ENCODE data around the gene DPPA4. TPM values are rescaled to one million over a fixed set of nuclear protein-coding genes. Genes with fewer than 3 reads are reported as not detected.
"Not testable (repeated sequence)": the region's sequence is repeated elsewhere in the genome, so short reads cannot be mapped to it uniquely, and the experiment has no call there.

DPPA4 gene, protein sequence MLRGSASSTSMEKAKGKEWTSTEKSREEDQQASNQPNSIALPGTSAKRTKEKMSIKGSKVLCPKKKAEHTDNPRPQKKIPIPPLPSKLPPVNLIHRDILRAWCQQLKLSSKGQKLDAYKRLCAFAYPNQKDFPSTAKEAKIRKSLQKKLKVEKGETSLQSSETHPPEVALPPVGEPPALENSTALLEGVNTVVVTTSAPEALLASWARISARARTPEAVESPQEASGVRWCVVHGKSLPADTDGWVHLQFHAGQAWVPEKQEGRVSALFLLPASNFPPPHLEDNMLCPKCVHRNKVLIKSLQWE
- not detected for total RNA-seq

DNA sequence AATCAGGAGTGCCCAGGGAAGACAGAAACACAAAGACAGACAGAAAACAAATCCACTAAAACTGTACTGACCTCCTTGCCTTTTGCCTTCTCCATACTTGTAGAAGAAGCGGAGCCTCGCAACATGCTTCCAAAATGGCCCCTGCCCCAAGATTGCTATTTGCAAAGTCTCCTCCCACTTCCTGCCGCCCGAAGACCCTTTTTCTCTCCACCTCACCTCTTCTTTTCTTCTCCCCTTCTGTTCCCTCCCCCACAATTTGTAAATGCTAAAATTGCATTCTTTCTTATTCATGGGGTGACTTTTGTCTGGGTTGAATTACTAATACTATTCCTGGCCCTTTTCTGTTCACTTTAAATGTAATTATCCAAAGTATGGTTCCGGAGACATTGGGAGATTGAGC is at the start of gene DPPA4:
Gene DPPA4 (minus strand): TSS at position 154 of the 400 bp plus-strand sequence. CDS start 29 bp downstream, at position 125.
- TF ChIP-seq, protein P1, sequence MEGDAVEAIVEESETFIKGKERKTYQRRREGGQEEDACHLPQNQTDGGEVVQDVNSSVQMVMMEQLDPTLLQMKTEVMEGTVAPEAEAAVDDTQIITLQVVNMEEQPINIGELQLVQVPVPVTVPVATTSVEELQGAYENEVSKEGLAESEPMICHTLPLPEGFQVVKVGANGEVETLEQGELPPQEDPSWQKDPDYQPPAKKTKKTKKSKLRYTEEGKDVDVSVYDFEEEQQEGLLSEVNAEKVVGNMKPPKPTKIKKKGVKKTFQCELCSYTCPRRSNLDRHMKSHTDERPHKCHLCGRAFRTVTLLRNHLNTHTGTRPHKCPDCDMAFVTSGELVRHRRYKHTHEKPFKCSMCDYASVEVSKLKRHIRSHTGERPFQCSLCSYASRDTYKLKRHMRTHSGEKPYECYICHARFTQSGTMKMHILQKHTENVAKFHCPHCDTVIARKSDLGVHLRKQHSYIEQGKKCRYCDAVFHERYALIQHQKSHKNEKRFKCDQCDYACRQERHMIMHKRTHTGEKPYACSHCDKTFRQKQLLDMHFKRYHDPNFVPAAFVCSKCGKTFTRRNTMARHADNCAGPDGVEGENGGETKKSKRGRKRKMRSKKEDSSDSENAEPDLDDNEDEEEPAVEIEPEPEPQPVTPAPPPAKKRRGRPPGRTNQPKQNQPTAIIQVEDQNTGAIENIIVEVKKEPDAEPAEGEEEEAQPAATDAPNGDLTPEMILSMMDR (IDR thresholded peaks at IDR 0.05): no peak
- Histone ChIP-seq H3K4me3 (peak within 1 kb of the TSS in 1 of 2 donors; percentile 30), H3K27ac (no peak within 1 kb of the TSS), H3K36me3 (no peaks in the 10 kb centered on the region), H3K9me3 (no peaks in the 10 kb centered on the region), H3K27me3 (peaks cover 0 to 5% of the 10 kb centered on the region in 2 donors), H3K4me1 (no peaks in the 10 kb centered on the region)
- no peak for DNase-seq (ENCODE audit: low spot score)

- no peaks in the 10 kb centered on the region for H3K36me3 ChIP-seq
- TF ChIP-seq, protein P1 (IDR thresholded peaks at IDR 0.05): no peak
- no peaks in the 10 kb centered on the region for H3K27me3 ChIP-seq
- no peak for DNase-seq (ENCODE audit: low spot score)
- H3K4me3 ChIP-seq: no peak overlapping the region
- H3K4me1 ChIP-seq: no peaks in the 10 kb centered on the region
- H3K27ac ChIP-seq: no peak overlapping the region
- no peaks in the 10 kb centered on the region for H3K9me3 ChIP-seq
Observed at GRCh38 chr3:109385442-109386318, 48.3 kb upstream of the DPPA4 start.

GRCh38 chr3:109384164-109384563 is 46.8 kb upstream of the DPPA4 start:
- no peaks in the 10 kb centered on the region for H3K4me1 ChIP-seq
- H3K9me3 ChIP-seq: no peaks in the 10 kb centered on the region
- H3K27me3 ChIP-seq: no peaks in the 10 kb centered on the region
- TF ChIP-seq, protein P1 (IDR thresholded peaks at IDR 0.05): no peak
- no peak overlapping the region for H3K27ac ChIP-seq
- H3K4me3 ChIP-seq: no peak overlapping the region
- DNase-seq (ENCODE audit: low spot score): no peak
- no peaks in the 10 kb centered on the region for H3K36me3 ChIP-seq

GRCh38 chr3:109382588-109382987 is 45.2 kb upstream of the DPPA4 start:
- TF ChIP-seq, protein P1 (IDR thresholded peaks at IDR 0.05): no peak
- H3K4me1 ChIP-seq: no peaks in the 10 kb centered on the region
- DNase-seq (ENCODE audit: low spot score): no peak

GRCh38 chr3:109375975-109376374 is 38.6 kb upstream of the DPPA4 start:
- H3K27me3 ChIP-seq: no peaks in the 10 kb centered on the region
- H3K36me3 ChIP-seq: no peaks in the 10 kb centered on the region
- TF ChIP-seq, protein P1 (IDR thresholded peaks at IDR 0.05): no peak
- no peak overlapping the region for H3K27ac ChIP-seq
- no peaks in the 10 kb centered on the region for H3K4me1 ChIP-seq
- no peak for DNase-seq (ENCODE audit: low spot score)
- H3K4me3 ChIP-seq: no peak overlapping the region
- H3K9me3 ChIP-seq: no peaks in the 10 kb centered on the region

More at GRCh38 chr3:109382588-109382987, 45.2 kb upstream of the DPPA4 start:
- no peak overlapping the region for H3K27ac ChIP-seq
- H3K9me3 ChIP-seq: no peaks in the 10 kb centered on the region
- H3K36me3 ChIP-seq: no peaks in the 10 kb centered on the region
- H3K27me3 ChIP-seq: no peaks in the 10 kb centered on the region
- H3K4me3 ChIP-seq: no peak overlapping the region

- not testable (repeated sequence) for H3K27me3 ChIP-seq; H3K36me3 ChIP-seq; DNase-seq (ENCODE audit: low spot score); H3K27ac ChIP-seq; H3K4me3 ChIP-seq; H3K9me3 ChIP-seq; H3K4me1 ChIP-seq
Observed at GRCh38 chr3:109374434-109374833, 37.1 kb upstream of the DPPA4 start.
